Loucy (cell line): ENCODE results near the gene MAD1L1.

ENCODE experiments used
- EZH2phosphoT487 ChIP-seq: fragments of 200-600 bp; IDR thresholded peaks from 2 replicates; pipeline ENCODE4 v1.6.1; 2018; ENCODE audit warnings: antibody characterized with exemption, mild to moderate bottlenecking, moderate library complexity, borderline replicate concordance
- TF ChIP-seq, protein P1 (sequence below): fragments of 200-600 bp; sonication (generic); conservative IDR thresholded peaks from 2 replicates; pipeline ENCODE4 v1.5.1; 2014; ENCODE audit warnings: mild to moderate bottlenecking, antibody characterized with exemption, low read length

DNA sequence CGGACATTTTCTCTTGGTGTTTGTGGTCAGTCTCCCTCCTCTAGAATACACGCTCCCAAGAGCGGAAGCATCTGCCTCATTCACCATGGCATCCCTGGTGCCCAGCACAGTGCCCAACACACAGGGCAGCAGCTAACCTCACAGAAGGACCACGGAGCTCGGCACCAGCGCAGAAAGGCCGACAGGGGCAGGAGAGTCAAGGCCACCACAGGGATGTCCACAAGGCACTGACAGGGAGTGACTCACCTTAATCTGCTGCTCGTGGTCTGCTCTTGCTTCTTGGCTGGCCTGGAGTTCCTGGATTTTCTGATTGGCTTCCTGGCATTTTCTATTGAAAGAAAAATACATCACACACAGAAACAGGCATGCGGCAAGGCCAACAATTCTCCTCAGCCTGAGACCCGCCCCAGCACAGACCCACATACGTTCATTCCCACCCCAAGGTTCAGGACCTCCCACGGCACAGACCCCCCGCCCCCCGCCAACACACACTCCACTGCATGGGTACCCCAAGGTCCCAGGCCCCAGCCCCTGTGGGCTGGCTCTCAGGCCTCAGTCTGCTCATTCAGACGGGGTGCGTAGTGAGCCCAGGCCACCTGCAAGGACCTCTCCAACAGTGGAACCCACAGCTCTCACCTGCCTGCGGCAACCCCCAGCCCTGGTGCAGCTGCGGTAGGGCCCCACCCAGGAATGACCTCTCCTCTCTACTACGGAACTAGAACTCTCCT lies 14.9 kb downstream of the MAD1L1 start:
- TF ChIP-seq, protein P1, sequence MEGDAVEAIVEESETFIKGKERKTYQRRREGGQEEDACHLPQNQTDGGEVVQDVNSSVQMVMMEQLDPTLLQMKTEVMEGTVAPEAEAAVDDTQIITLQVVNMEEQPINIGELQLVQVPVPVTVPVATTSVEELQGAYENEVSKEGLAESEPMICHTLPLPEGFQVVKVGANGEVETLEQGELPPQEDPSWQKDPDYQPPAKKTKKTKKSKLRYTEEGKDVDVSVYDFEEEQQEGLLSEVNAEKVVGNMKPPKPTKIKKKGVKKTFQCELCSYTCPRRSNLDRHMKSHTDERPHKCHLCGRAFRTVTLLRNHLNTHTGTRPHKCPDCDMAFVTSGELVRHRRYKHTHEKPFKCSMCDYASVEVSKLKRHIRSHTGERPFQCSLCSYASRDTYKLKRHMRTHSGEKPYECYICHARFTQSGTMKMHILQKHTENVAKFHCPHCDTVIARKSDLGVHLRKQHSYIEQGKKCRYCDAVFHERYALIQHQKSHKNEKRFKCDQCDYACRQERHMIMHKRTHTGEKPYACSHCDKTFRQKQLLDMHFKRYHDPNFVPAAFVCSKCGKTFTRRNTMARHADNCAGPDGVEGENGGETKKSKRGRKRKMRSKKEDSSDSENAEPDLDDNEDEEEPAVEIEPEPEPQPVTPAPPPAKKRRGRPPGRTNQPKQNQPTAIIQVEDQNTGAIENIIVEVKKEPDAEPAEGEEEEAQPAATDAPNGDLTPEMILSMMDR, result no peak
- no peak for TF ChIP-seq EZH2phosphoT487
